HAP-1 (cell line): ENCODE results near the gene CNPY4.

Experiments used
- DNase-seq, 2 experiments: peaks; one replicate each; pipeline ENCODE4 v3.0.0-alpha.2; 2016 to 2020; ENCODE audit warnings: low spot score in 2 of 2
- H3K27me3 ChIP-seq: fragments of 250-450 bp; sonication (Bioruptor Pico); 2 replicates; pipeline ENCODE4 v1.5.1; 2020; ENCODE audit warnings: low read depth, mild to moderate bottlenecking, moderate library complexity
- H3K36me3 ChIP-seq: fragments of 250-450 bp; sonication (Bioruptor Pico); replicated peaks from 2 replicates; pipeline ENCODE4 v1.5.1; 2020; ENCODE audit warnings: mild to moderate bottlenecking
- H3K4me1 ChIP-seq: fragments of 250-450 bp; sonication (Bioruptor Pico); 2 replicates; pipeline ENCODE4 v1.5.1; 2020; ENCODE audit warnings: mild to moderate bottlenecking
- H3K4me3 ChIP-seq: fragments of 250-450 bp; sonication (Bioruptor Pico); 2 replicates; pipeline ENCODE4 v1.5.1; 2020; ENCODE audit warnings: mild to moderate bottlenecking, moderate library complexity
- H3K9me3 ChIP-seq: fragments of 250-450 bp; sonication (Bioruptor Pico); 2 replicates; pipeline ENCODE4 v1.5.1; 2020; ENCODE audit warnings: mild to moderate bottlenecking, moderate library complexity
- in situ Hi-C: fragments of 300-500 bp; cut with MboI; formaldehyde crosslinking; loops from 3 replicates; pipeline ENCODE4 v1.14.3; 2020; ENCODE audit warnings: low sequenced_read_pairs, inconsistent platforms, mixed read lengths

CNPY4 gene

DNA sequence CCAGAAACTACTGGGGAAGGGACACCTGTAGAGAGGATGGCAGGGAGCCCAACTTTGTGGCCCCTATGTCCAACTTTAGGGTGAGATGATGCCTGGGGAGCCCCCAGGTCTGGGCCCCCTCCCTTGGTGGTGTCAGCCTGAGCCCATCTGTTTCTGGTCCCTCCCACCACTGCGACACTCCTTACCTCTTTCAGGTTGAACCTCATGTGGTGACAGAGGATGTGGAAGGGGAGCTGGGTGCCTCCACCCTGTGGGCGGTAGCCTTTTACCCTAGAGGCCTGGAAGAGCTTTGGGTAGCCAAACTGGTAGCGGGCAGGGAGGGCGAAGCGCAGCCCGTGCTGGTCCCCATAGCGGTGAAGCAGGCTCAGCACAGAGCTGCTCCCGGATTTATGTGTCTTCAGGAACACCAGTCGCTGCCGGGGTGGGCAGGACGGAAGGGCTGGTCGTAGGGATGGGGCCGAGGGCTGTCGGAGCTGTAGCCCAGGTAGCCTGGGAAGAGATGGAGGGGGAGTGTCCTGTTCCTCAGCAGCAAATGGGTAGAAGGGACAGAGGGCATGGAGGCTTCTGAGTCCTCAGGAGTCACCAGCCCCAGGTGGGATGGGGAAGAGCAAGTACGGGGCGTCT, 47.0 kb downstream of the CNPY4 start:
- Histone ChIP-seq H3K4me1 (peaks cover 13% of the 10 kb centered on the region), H3K36me3 (no peaks in the 10 kb centered on the region), H3K9me3 (no peaks in the 10 kb centered on the region)

DNA sequence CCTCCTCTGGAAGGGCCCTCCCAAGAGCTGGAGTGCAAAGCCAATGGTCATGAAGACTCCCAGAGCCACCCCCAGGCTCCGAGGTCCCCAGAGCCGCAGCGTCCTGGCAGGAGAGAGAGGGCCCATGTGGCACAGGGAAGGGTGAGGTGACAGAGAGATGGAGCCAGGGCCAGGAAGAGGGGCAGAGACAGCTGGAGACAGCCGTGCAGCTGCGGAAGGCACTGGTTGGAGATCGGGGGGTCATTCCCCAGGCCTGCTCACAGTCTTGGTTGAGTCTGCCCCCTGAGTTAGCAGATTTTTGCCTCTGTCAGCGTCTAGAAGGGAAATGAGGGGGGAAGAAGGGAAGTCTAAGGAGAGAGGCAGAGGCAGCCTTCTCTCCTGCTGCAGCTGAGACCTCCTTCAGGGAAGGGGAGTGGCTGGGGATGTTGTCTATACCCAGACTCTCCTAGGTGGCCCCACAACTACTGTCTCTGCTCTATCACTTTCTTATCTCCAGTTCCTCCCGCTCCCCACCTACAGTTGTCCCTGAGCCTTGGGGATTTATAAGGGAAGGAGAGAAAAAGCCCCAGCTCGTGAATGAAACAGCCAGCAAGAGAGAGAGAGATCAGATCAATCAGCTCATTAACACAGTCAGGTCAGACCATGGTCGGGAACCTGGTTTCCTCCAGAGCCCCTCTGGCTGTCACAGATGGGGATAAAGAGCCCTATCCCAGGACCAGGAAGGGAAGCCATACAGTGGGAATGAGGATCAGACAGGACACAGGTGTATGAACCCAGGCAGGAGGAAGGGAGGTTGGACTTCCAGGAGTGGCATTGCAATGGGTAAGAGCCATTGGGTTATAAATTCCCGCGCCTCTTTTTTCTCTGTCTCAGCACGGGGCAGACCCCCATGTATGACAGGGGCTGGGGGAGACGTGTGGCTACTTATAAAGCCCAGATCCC, 47.8 kb downstream of the CNPY4 start:
- no peaks in the 10 kb centered on the region for H3K9me3 ChIP-seq
- H3K27me3 ChIP-seq = peaks cover 7% of the 10 kb centered on the region; the same call in 1 of the 2 replicates
- in situ Hi-C loops = no loop called here
- H3K36me3 ChIP-seq = no peaks in the 10 kb centered on the region
- no peak overlapping the region for H3K4me3 ChIP-seq
- no peak for DNase-seq
- peaks cover 13% of the 10 kb centered on the region for H3K4me1 ChIP-seq

More for the DNA sequence above, 47.0 kb downstream of the CNPY4 start:
- in situ Hi-C loops = no loop called here
- no peak for DNase-seq
- no peak overlapping the region for H3K4me3 ChIP-seq
- H3K27me3 ChIP-seq = peaks cover 7% of the 10 kb centered on the region; the same call in 1 of the 2 replicates

DNA sequence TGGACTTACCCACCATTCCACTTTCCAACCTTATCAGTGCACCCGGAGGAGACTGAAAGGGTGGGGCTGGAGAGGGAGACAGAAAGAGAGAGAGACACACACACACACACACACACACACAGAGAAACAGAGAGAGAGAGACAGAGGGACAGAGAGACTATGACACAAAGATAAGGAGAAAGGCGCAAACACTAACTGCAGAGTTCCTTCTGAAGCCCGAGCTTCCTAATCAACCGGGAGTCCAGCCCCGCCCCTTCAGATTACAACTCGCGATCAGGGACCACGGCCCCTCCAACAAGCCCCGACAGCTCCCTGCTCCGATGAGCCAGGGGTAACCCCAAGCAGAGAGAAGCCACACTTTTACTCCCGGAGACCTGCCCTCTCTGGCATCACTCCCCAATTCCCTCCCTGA, 48.5 kb downstream of the CNPY4 start:
- Histone ChIP-seq H3K9me3 (no peaks in the 10 kb centered on the region), H3K27me3 (peaks cover 7% of the 10 kb centered on the region; the same call in 1 of the 2 replicates), H3K4me3 (no peak overlapping the region; the same call in 1 of the 2 replicates), H3K36me3 (no peaks in the 10 kb centered on the region), H3K4me1 (peaks cover 13% of the 10 kb centered on the region)
- in situ Hi-C loops = no loop called here
- no peak for DNase-seq

DNA sequence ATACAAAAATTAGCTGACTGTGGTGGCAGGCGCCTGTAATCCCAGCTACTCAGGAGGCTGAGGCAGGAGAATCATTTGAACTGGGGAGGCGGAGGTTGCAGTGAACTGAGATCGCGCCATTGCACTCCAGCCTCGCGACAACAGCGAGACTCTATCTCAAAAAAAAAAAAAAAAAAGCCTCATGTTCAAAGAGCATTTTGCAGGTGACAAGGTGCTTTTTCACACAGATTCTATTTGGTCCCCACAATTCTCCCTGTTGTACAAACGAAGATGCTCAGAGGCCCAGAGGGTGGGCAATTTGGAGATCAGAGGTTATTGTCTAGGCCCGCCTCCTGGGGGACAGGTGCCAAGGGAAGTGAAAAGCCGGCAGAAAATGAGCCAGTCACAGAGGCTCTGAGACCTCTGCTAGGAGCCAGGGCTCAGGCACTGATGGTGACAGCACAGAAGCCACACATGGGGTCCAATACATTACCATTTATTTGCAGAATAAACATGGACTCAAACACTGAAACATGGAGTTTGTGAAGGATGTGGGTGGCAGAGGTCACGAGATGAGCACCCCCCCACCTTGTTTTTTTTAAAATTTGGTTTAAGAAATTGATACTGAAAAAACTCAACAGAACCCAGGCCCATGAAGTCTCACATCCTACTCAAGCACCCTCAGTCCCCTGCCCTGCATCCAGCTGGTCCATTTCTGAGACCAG, 49.9 kb downstream of the CNPY4 start:
- in situ Hi-C loops = no loop called here
- Histone ChIP-seq H3K9me3 (no peaks in the 10 kb centered on the region), H3K27me3 (peaks cover 7% of the 10 kb centered on the region; the same call in 1 of the 2 replicates), H3K4me1 (peaks cover 13% of the 10 kb centered on the region), H3K36me3 (no peaks in the 10 kb centered on the region), H3K4me3 (no peak overlapping the region)
- DNase-seq = no peak

DNA sequence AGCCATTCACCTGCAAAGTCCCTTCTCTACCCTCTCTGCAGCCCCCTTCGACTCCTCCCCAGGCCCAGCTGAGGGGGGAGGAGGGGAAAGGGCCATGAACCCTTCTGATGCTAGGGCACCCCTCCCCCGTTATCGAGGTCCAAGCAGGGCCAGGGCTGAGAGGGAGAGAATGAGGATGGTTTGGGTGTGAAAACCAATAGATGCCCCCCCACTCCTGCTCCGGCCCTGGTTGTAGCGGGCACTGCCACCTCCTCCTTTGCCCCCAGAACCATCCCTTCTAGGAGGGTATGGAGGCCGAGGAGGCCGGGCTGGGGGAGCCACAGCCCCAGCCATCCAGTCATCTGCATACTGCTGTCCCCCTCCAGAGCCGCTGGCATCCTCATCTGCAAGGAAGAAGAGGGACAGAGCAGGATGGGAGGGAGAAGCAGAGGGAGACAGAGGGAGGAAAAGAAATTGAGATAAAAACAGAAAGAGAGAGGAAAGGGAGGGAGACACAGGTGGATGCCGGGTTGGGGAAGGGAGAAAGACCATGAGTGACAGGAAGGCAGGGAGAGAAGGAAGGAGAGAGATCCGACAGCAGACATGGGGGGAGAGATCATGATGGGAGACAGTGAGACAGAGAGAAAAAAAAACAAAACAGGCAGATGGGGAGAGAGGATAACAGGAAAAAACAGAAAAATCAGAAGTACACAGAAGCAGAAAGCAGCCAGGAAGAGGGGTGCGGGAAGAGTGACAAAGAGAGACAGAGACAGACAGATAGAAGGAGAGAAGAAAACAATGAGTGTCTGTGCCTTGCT, 50.9 kb downstream of the CNPY4 start:
- no peaks in the 10 kb centered on the region for H3K36me3 ChIP-seq
- in situ Hi-C loops = no loop called here
- H3K9me3 ChIP-seq = no peaks in the 10 kb centered on the region
- peaks cover 7% of the 10 kb centered on the region; the same call in 1 of the 2 replicates for H3K27me3 ChIP-seq
- no peak for DNase-seq
- no peak overlapping the region for H3K4me3 ChIP-seq
- H3K4me1 ChIP-seq = peaks cover 13% of the 10 kb centered on the region

DNA sequence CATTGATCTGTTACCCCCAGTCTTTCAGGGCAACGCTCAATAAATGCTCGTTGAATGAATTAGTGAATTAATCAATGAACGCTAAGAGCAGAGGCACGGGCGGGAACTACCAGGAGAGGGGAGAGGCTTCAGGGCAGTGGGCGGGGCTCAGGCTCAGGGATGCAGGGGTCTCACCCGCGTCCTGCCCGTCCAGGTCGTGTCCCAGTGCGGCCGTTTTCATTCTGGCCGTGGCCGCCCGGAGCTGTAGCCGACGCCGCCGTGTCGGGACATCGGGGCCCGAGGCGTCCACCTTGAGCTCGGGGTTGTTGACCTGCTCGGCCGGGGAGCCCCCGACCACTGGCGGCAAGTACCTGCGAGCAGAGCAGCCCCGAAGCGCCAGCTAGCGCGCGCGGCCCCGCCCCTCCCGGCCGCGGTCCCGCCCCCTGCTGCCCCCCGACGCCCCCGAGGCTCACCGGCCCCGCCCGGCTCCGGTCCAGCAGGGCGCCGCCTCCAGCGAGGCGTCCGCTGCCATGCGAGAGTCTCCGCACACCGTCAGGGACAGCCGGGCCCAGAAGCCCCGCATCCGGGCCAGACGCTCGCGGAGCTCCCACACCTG, 51.8 kb downstream of the CNPY4 start:
- Histone ChIP-seq H3K4me1 (peaks cover 14% of the 10 kb centered on the region), H3K27me3 (peaks cover 7% of the 10 kb centered on the region; the same call in 1 of the 2 replicates), H3K4me3 (no peak overlapping the region), H3K36me3 (no peaks in the 10 kb centered on the region), H3K9me3 (no peaks in the 10 kb centered on the region)
- in situ Hi-C loops = no loop called here
- no peak for DNase-seq

DNA sequence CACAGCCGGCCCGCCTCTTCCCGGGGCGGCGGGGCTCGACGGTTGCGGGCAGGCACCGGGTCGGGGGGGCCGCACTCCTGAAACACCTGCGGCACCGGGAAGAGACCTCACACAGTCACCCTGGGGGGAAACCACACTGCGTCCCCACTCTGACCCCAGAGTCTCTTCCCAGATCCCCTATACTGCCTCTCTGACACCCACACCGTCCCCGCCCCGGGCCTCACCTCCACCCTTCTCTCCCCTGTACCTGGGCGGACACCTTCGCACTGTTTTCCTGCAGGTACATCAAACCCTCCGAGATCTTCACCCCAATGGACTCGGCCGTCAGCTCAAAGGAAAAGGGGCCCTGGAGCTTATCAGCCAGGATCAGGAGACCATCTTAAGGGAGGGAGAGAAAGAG, 52.4 kb downstream of the CNPY4 start:
- H3K4me1 ChIP-seq = peaks cover 20% of the 10 kb centered on the region
- H3K27me3 ChIP-seq = peaks cover 3% of the 10 kb centered on the region; the same call in 1 of the 2 replicates
- H3K9me3 ChIP-seq = no peaks in the 10 kb centered on the region
- in situ Hi-C loops = no loop called here
- no peaks in the 10 kb centered on the region for H3K36me3 ChIP-seq
- no peak for DNase-seq
- no peak overlapping the region for H3K4me3 ChIP-seq

DNA sequence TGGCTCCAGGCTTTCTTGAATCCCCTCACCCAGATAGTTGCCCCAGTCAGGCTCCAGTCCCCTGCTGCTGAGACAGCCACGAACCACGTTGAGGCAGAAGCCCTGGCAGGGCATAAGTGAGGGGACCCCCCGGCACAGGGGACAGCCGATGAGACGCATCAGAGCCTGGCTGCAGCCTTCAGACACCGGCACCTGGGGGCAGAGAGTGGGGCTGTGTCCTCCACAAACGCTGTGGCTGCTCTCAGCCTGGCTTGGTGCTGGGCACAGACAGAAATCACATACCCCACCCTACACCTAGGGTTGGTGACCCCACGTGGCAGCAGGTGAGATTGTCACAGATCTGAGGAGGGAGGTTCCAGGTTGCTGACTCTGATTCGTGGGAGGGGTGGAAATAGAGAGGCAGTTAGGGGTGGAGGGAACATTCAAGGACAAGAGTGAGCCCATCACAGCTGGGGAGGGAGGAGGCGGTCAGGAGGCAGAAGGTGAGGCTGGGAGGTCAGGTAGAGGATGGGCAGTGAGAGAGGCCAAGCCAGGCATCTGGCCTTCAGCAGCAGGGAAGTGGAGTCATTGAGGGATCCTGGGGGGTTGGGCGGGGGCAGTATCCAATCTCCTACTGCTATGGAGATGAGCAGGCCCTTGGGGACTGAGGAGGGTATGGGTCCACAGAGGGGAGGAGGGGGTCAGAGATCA, 54.5 kb downstream of the CNPY4 start:
- H3K27me3 ChIP-seq = no peaks in the 10 kb centered on the region
- no peak for DNase-seq
- H3K9me3 ChIP-seq = no peaks in the 10 kb centered on the region
- H3K36me3 ChIP-seq = no peaks in the 10 kb centered on the region
- no peak overlapping the region for H3K4me3 ChIP-seq
- in situ Hi-C loops = no loop called here
- H3K4me1 ChIP-seq = peaks cover 7% of the 10 kb centered on the region

DNA sequence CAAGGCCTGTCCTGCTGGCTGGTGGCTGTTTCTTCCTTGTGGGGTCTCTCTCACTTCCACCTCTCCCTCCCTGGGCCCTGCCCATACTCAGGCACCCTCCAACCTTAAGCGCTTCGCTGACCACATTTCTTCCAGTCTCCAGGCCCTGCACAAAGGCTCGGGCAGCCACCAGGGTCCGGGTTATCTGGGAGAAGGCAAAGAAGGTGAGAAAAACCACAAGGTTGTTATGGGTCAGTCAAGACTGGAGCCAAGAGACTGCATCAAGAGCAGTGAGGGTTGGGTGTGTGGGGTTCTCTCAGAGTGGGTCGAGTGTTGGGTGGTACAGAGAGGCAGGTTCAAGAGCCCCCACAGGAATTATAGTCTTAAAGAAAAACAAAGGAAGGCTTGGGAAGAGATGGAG, 55.1 kb downstream of the CNPY4 start:
- Histone ChIP-seq H3K27me3 (no peaks in the 10 kb centered on the region), H3K9me3 (no peaks in the 10 kb centered on the region), H3K4me1 (peaks cover 7% of the 10 kb centered on the region), H3K4me3 (no peak overlapping the region), H3K36me3 (no peaks in the 10 kb centered on the region)
- no peak for DNase-seq
- in situ Hi-C loops = no loop called here
